Measurements from ENCODE around the gene LCMT1. TPM values are rescaled to one million over a fixed set of nuclear protein-coding genes. Genes with fewer than 3 reads are reported as not detected.
A peak's percentile ranks its signal among the peaks of the same experiment; 100 is the strongest.

Gene LCMT1
- total and polyA plus RNA-seq, 9 of the 15 experiments (the other 6 are each of a cell fraction or from before 2014, with no cell fraction given) = 20.0 to 42.8 (median 32.3) TPM

- TF ChIP-seq E2F5 (CRISPR knock-in tag; IDR thresholded peaks at IDR 0.05) = no peak
- TF ChIP-seq RAD51 (IDR thresholded peaks at IDR 0.05; ENCODE audit: borderline replicate concordance, low read depth) = peak; percentile 56; the same call in 1 of the 2 replicates
- TF ChIP-seq CBX2 (IDR thresholded peaks at IDR 0.05; ENCODE audit: insufficient read depth, low read length, poor library complexity, severe bottlenecking) = no peak
- TF ChIP-seq SMAD4 (CRISPR knock-in tag; conservative IDR thresholded peaks at IDR 0.05) = no peak
- no peak for TF ChIP-seq NFE2L1 (tag; IDR thresholded peaks at IDR 0.05; ENCODE audit: borderline replicate concordance, low read depth)
- no peak for TF ChIP-seq FOXK2 (conservative IDR thresholded peaks at IDR 0.05 in 1 of 2, IDR thresholded peaks at IDR 0.05 in 1 of 2; ENCODE audit: low read depth in 2 of 2)
- TF ChIP-seq CBFA2T2 (conservative IDR thresholded peaks at IDR 0.05) = no peak
- TF ChIP-seq, protein P1, sequence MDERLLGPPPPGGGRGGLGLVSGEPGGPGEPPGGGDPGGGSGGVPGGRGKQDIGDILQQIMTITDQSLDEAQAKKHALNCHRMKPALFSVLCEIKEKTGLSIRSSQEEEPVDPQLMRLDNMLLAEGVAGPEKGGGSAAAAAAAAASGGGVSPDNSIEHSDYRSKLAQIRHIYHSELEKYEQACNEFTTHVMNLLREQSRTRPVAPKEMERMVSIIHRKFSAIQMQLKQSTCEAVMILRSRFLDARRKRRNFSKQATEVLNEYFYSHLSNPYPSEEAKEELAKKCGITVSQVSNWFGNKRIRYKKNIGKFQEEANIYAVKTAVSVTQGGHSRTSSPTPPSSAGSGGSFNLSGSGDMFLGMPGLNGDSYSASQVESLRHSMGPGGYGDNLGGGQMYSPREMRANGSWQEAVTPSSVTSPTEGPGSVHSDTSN (CRISPR knock-in tag; IDR thresholded peaks at IDR 0.05; ENCODE audit: low read depth) = no peak
- TF ChIP-seq, protein P1 (tag; conservative IDR thresholded peaks at IDR 0.05; ENCODE audit: low read depth) = no peak
- no peak for TF ChIP-seq FOXP1 (CRISPR knock-in tag; IDR thresholded peaks at IDR 0.05)
- no peak for TF ChIP-seq NR1H2 (CRISPR knock-in tag; IDR thresholded peaks at IDR 0.05)
- TF ChIP-seq DEAF1 (CRISPR knock-in tag; IDR thresholded peaks at IDR 0.05) = no peak
- TF ChIP-seq STAT5A (IDR thresholded peaks at IDR 0.05; ENCODE audit: borderline replicate concordance, low read length) = no peak
- TF ChIP-seq, protein P2, sequence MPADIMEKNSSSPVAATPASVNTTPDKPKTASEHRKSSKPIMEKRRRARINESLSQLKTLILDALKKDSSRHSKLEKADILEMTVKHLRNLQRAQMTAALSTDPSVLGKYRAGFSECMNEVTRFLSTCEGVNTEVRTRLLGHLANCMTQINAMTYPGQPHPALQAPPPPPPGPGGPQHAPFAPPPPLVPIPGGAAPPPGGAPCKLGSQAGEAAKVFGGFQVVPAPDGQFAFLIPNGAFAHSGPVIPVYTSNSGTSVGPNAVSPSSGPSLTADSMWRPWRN (IDR thresholded peaks at IDR 0.05; ENCODE audit: low read depth) = no peak
- no peak for TF ChIP-seq CAMTA2 (CRISPR knock-in tag; conservative IDR thresholded peaks at IDR 0.05)
- TF ChIP-seq CBX3 (IDR thresholded peaks at IDR 0.05; ENCODE audit: borderline replicate concordance in 1 of 2, low read length in 2 of 2) = no peak
- no peak for TF ChIP-seq FOXA3 (CRISPR knock-in tag; conservative IDR thresholded peaks at IDR 0.05 in 1 of 2, IDR thresholded peaks at IDR 0.05 in 1 of 2)
- TF ChIP-seq ATF6 (CRISPR knock-in tag; IDR thresholded peaks at IDR 0.05) = no peak
- peak; percentile 60 for TF ChIP-seq USF1 (CRISPR knock-in tag; IDR thresholded peaks at IDR 0.05)
- TF ChIP-seq KLF6 (CRISPR knock-in tag; IDR thresholded peaks at IDR 0.05; ENCODE audit: borderline replicate concordance) = no peak
Measured at GRCh38 chr16:25199457-25199856, 87.9 kb downstream of the LCMT1 start (continued).

Data from K562 (cell line).